Central memory CD8-positive, alpha-beta T cell (primary cell): ENCODE results near the gene BICDL2.

ENCODE experiments used
- ATAC-seq: fragments of 150-1000 bp; cut with Tn5 transposase; replicated peaks from 2 replicates; pipeline ENCODE4 v1.10.0; 2022; ENCODE audit warnings: mild to moderate bottlenecking, moderate FRiP score, moderate number of reproducible peaks; ENCODE audit not compliant: poor library complexity, severe bottlenecking; ENCODE audit errors: extremely low read depth
- DNase-seq, 2 donors: peaks; one replicate each; pipeline ENCODE4 v3.0.0; 2021; ENCODE audit warnings: low spot score in 2 of 2
- H3K27ac Mint-ChIP-seq: one replicate; pipeline ENCODE4 v1.8.0; 2022; ENCODE audit warnings: low read depth, mild to moderate bottlenecking, moderate library complexity, mixed read lengths
- H3K27me3 Mint-ChIP-seq: one replicate; pipeline ENCODE4 v1.8.0; 2022; ENCODE audit warnings: mixed read lengths
- H3K36me3 Mint-ChIP-seq: one replicate; pipeline ENCODE4 v1.8.0; 2022; ENCODE audit warnings: mild to moderate bottlenecking, moderate library complexity, mixed read lengths; ENCODE audit not compliant: insufficient read depth
- H3K4me1 Mint-ChIP-seq: one replicate; pipeline ENCODE4 v1.8.0; 2022; ENCODE audit warnings: mixed read lengths
- H3K4me3 Mint-ChIP-seq: one replicate; pipeline ENCODE4 v1.8.0; 2022; ENCODE audit warnings: mild to moderate bottlenecking, moderate library complexity, mixed read lengths
- H3K9me3 Mint-ChIP-seq: one replicate; pipeline ENCODE4 v1.8.0; 2022; ENCODE audit warnings: mixed read lengths

BICDL2 gene

DNA sequence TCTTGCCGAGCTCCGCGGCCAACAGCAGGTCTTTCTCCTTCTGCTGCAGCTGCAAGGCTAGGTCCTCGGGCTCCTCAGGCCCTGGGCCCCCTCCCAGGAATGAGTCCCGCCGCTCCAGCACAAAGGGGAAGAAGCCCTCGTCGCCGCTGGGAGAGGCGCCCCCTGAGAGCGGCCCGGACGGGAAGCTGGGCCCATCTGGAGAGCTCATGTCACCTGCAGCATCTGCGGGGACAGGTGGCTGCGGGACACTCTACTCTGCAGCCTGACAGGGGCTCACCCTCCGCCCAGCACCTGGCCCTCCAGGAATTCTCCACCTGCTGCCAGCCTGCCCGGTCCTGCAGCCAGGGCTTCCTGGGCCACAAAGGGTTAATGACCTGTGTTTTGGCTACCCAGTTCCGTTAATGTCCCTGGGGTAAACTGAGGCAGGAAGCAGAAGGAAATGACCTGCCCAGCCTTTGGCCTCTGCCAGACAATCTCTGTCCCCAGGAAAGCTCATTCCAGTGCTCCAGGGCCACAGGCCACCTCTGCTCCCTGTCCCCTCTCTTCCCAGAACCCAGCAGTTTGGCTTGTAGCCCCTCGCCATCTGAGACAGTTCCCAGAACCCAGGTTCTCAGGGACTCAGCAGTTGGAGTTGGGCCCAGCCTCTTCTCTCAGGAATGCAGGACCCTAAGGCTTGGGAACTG is 1.3 kb downstream of the BICDL2 start:
- no peak for ATAC-seq
- peaks cover 19% of the 10 kb centered on the region for H3K4me1 Mint-ChIP-seq
- H3K9me3 Mint-ChIP-seq = no peaks in the 10 kb centered on the region
- peaks cover 3% of the 10 kb centered on the region for H3K36me3 Mint-ChIP-seq
- no peak overlapping the region for H3K27ac Mint-ChIP-seq
- peaks cover 94% of the 10 kb centered on the region for H3K27me3 Mint-ChIP-seq
- peak overlapping the region; percentile 36 for H3K4me3 Mint-ChIP-seq
- no peak for DNase-seq

GRCh38 chr16:3032624-3033023 is 4.1 kb downstream of the BICDL2 start:
- ATAC-seq (no peak), DNase-seq (no peak)
- H3K27me3 Mint-ChIP-seq = peaks cover 86% of the 10 kb centered on the region
- H3K4me3 Mint-ChIP-seq = no peak overlapping the region
- peaks cover 37% of the 10 kb centered on the region for H3K4me1 Mint-ChIP-seq
- H3K27ac Mint-ChIP-seq = no peak overlapping the region
- no peaks in the 10 kb centered on the region for H3K9me3 Mint-ChIP-seq
- peaks cover 9% of the 10 kb centered on the region for H3K36me3 Mint-ChIP-seq

GRCh38 chr16:3030222-3031212 is 6.2 kb downstream of the BICDL2 start:
- ATAC-seq = no peak
- H3K27me3 Mint-ChIP-seq = peaks cover 70% of the 10 kb centered on the region
- peaks cover 27% of the 10 kb centered on the region for H3K4me1 Mint-ChIP-seq
- DNase-seq = no peak
- no peaks in the 10 kb centered on the region for H3K9me3 Mint-ChIP-seq
- H3K27ac Mint-ChIP-seq = no peak overlapping the region
- peaks cover 12% of the 10 kb centered on the region for H3K36me3 Mint-ChIP-seq
- peak overlapping the region; percentile 48 for H3K4me3 Mint-ChIP-seq

GRCh38 chr16:3029491-3030221 is 7.1 kb downstream of the BICDL2 start:
- Mint-ChIP-seq H3K36me3 (peaks cover 12% of the 10 kb centered on the region), H3K4me1 (peaks cover 26% of the 10 kb centered on the region), H3K27me3 (peaks cover 61% of the 10 kb centered on the region), H3K9me3 (no peaks in the 10 kb centered on the region), H3K27ac (no peak overlapping the region), H3K4me3 (peak overlapping the region; percentile 48)
- ATAC-seq (peak; percentile 16), DNase-seq (no peak)

DNA sequence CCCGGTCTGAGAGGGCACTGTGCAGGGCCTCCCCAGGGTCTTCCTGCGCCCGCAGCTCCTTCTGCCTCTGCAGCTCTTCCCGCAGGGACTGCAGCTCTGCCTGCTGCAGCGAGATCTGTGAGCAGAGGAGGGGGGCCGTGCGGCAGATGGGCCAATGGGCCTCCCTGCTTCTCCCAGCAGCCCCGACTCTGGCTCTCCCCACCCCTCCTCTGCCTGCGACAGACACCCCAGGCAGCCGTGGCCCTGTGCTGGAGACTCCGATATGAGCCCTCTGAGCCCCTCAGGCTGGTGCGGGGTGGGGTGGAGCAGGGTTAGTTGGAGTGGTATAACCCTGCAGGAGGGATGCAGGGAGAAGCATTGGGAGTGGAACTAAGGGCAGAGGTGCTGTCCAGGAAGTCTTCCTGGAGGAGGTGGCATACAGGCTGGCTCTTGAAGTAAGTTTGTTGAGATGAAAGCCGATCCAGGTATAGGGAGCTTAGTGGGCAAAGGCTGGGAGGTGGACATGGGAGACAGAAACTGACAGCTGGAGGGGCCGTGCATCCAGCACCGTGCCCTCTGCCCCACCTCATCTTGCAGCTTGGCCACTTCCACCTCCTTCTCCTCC is 7.9 kb downstream of the BICDL2 start:
- no peak for DNase-seq
- peaks cover 18% of the 10 kb centered on the region for H3K36me3 Mint-ChIP-seq
- peak overlapping the region; percentile 20 for H3K4me3 Mint-ChIP-seq
- no peak overlapping the region for H3K27ac Mint-ChIP-seq
- no peaks in the 10 kb centered on the region for H3K9me3 Mint-ChIP-seq
- peaks cover 53% of the 10 kb centered on the region for H3K27me3 Mint-ChIP-seq
- H3K4me1 Mint-ChIP-seq = peaks cover 33% of the 10 kb centered on the region
- ATAC-seq = no peak

GRCh38 chr16:3027983-3028715 is 8.6 kb downstream of the BICDL2 start:
- peaks cover 18% of the 10 kb centered on the region for H3K36me3 Mint-ChIP-seq
- H3K4me1 Mint-ChIP-seq = peaks cover 35% of the 10 kb centered on the region
- H3K4me3 Mint-ChIP-seq = peak overlapping the region; percentile 42
- peak; percentile 66 to 76 for DNase-seq
- H3K27ac Mint-ChIP-seq = no peak overlapping the region
- H3K9me3 Mint-ChIP-seq = no peaks in the 10 kb centered on the region
- peaks cover 46% of the 10 kb centered on the region for H3K27me3 Mint-ChIP-seq
- ATAC-seq = peak; percentile 17

GRCh38 chr16:3027489-3027795 is 9.3 kb downstream of the BICDL2 start:
- Mint-ChIP-seq H3K27me3 (peaks cover 39% of the 10 kb centered on the region), H3K27ac (no peak overlapping the region), H3K9me3 (no peaks in the 10 kb centered on the region), H3K36me3 (peaks cover 18% of the 10 kb centered on the region), H3K4me3 (no peak overlapping the region), H3K4me1 (peaks cover 36% of the 10 kb centered on the region)
- ATAC-seq (no peak), DNase-seq (no peak)

DNA sequence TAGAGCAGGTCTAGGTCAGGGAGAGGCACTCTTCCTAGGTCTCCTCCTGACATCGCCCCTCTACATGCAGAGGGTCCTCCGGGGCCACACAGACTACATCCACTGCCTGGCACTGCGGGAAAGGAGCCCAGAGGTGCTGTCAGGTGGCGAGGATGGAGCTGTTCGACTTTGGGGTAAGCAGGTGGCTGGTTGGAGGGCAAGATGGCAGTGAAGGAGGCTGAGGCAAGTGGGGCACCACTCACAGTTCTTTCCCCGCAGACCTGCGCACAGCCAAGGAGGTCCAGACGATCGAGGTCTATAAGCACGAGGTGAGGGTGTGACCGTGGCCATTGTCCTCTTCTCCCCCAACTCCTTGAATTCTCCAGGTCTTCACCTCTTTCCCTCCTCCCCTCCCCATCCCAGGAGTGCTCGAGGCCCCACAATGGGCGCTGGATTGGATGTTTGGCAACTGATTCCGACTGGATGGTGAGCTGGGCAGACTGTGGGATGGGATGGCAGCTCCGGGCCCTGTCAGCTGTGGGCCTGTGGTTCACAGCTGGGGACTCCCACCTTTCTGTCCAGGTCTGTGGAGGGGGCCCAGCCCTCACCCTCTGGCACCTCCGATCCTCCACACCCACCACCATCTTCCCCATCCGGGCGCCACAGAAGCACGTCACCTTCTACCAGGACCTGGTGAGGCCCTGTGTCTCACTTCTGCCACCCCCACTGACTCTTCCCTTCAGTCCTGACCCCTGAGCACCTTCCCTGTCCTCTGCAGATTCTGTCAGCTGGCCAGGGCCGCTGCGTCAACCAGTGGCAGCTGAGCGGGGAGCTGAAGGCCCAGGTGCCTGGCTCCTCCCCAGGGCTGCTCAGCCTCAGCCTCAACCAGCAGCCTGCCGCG is 9.9 kb downstream of the BICDL2 start:
- Mint-ChIP-seq H3K4me3 (no peak overlapping the region), H3K27me3 (peaks cover 33% of the 10 kb centered on the region), H3K4me1 (peaks cover 41% of the 10 kb centered on the region), H3K36me3 (peaks cover 18% of the 10 kb centered on the region), H3K27ac (no peak overlapping the region), H3K9me3 (no peaks in the 10 kb centered on the region)
- DNase-seq (no peak), ATAC-seq (no peak)

GRCh38 chr16:3026003-3026378 is 10.8 kb downstream of the BICDL2 start:
- H3K4me1 Mint-ChIP-seq = peaks cover 49% of the 10 kb centered on the region
- no peak overlapping the region for H3K4me3 Mint-ChIP-seq
- ATAC-seq (no peak), DNase-seq (no peak)
- no peak overlapping the region for H3K27ac Mint-ChIP-seq
- peaks cover 18% of the 10 kb centered on the region for H3K36me3 Mint-ChIP-seq
- no peaks in the 10 kb centered on the region for H3K9me3 Mint-ChIP-seq
- peaks cover 26% of the 10 kb centered on the region for H3K27me3 Mint-ChIP-seq

DNA sequence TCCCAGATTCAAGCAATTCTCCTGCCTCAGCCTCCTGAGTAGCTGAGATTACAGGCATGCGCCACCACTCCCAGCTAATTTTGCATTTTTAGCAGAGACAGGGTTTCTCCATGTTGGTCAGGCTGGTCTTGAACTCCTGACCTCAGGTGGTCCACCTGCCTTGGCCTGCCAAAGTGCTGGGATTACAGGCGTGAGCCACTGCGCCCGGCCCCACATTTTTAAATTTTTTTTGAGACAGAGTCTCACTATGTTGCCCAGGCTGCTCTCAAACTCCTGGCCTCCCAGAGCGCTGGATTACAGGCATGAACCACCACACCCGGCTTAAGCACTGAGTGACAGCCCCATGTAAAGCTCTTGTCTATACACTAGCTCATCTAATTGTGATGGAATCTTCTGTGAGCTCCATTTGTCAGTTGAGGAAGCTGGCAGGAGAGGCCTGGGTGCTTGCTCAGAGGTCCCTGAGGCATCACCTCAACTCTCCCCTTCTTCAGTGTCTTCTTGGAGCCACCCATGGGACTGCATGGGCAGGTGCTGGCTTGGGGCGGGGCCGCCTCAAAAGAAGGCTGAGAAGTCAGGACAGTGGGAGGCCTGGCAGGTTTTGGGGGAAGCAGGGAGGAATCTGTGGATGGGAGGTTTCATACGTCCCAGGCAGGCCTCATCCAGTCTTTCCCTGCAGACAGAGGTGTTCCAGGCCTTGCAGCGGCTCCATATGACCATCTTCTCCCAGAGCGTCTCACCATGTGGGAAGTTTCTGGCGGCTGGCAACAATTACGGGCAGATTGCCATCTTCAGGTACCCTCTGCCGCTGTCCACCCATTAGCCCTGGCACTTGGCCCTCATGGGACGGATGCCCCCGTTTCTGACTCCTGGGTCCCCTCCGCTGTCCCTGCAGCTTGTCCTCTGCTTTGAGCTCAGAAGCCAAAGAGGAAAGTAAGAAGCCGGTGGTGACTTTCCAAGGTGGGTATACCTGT is 11.4 kb downstream of the BICDL2 start:
- peaks cover 18% of the 10 kb centered on the region for H3K36me3 Mint-ChIP-seq
- peak overlapping the region; percentile 76 for H3K4me3 Mint-ChIP-seq
- H3K9me3 Mint-ChIP-seq = no peaks in the 10 kb centered on the region

More for the DNA sequence above, 11.4 kb downstream of the BICDL2 start:
- ATAC-seq = no peak
- H3K4me1 Mint-ChIP-seq = peaks cover 54% of the 10 kb centered on the region
- no peak overlapping the region for H3K27ac Mint-ChIP-seq
- peaks cover 19% of the 10 kb centered on the region for H3K27me3 Mint-ChIP-seq
- DNase-seq = no peak
